SK-N-SH (cell line): ENCODE results near the gene DGKH. TPM values are rescaled to one million over a fixed set of nuclear protein-coding genes. Genes with fewer than 3 reads are reported as not detected.
"Not testable (repeated sequence)": the region's sequence is repeated elsewhere in the genome, so short reads cannot be mapped to it uniquely, and the experiment has no call there.

Source experiments
- CTCF ChIA-PET: fragments of 300-600, 350-600 bp; formaldehyde crosslinking; extraction: SDS; loops from one replicate; lab custom pipeline; 2021; lab: Yijun Ruan, JAX
- POLR2A ChIA-PET: fragments of 350-600 bp; sonication (Branson Sonifier 250); formaldehyde crosslinking; extraction: SDS; loops from one replicate; lab custom pipeline; 2020; ENCODE audit warnings: antibody characterized with exemption, inconsistent platforms; lab: Yijun Ruan, JAX
- DNase-seq: peaks from one replicate; pipeline ENCODE4 v3.0.0; 2012
- H2AFZ ChIP-seq: fragments of 200-600 bp; sonication (generic); 2 replicates; pipeline ENCODE4 v1.8.1; 2016; ENCODE audit warnings: antibody characterized with exemption, mild to moderate bottlenecking, low read depth
- H3F3A ChIP-seq: fragments of 200-600 bp; sonication (generic); replicated peaks from 2 replicates; pipeline ENCODE3; 2016; ENCODE audit warnings: antibody characterized with exemption, mild to moderate bottlenecking; ENCODE audit not compliant: insufficient read depth
- H3K27ac ChIP-seq, 2 experiments: fragments of 200-500 bp in 1 of 2; fragments of 200-600 bp in 1 of 2; sonication (Bioruptor generic) in 1 of 2; sonication (generic), shearing (Covaris generic) in 1 of 2; 2 replicates each; pipeline versions ENCODE4 v1.5.1 to v1.6.1; 2014 to 2016; ENCODE audit warnings: low read depth in 2 of 2, inconsistent platforms in 1 of 2, low read length in 1 of 2, mild to moderate bottlenecking in 1 of 2, mixed read lengths in 1 of 2
- H3K27me3 ChIP-seq: fragments of 200-600 bp; sonication (generic), shearing (Covaris generic); 2 replicates; pipeline ENCODE4 v1.6.1; 2016; ENCODE audit warnings: mixed run types; ENCODE audit not compliant: insufficient read depth
- H3K36me3 ChIP-seq, 2 experiments: fragments of 200-500 bp in 1 of 2; fragments of 200-600 bp in 1 of 2; sonication (Bioruptor generic) in 1 of 2; sonication (generic) in 1 of 2; replicated peaks in 1 of 2; 2 replicates each; pipeline versions ENCODE3 to v1.5.1; 2014 to 2016; ENCODE audit warnings: low read length in 1 of 2, mild to moderate bottlenecking in 1 of 2; ENCODE audit not compliant: insufficient read depth in 2 of 2, control insufficient read depth in 1 of 2
- H3K4me1 ChIP-seq, 2 experiments: fragments of 200-500 bp in 1 of 2; fragments of 200-600 bp in 1 of 2; sonication (Bioruptor generic) in 1 of 2; sonication (generic), shearing (Covaris generic) in 1 of 2; 2 replicates each; pipeline versions ENCODE4 v1.5.1 to v1.6.1; 2014 to 2016; ENCODE audit warnings: low read depth in 1 of 2, low read length in 1 of 2, mixed run types in 1 of 2; ENCODE audit not compliant: insufficient read depth in 2 of 2, control insufficient read depth in 1 of 2
- H3K4me2 ChIP-seq: fragments of 200-600 bp; sonication (generic), shearing (Covaris generic); 2 replicates; pipeline ENCODE4 v1.6.1; 2017; ENCODE audit warnings: mixed run types
- H3K4me3 ChIP-seq, 2 experiments: fragments of 200-500 bp in 1 of 2; fragments of 200-600 bp in 1 of 2; sonication (Bioruptor generic) in 1 of 2; sonication (generic), shearing (Covaris generic) in 1 of 2; 2 replicates each; pipeline versions ENCODE4 v1.5.1 to v1.8.1; 2014 to 2016; ENCODE audit warnings: low read depth in 2 of 2, inconsistent platforms in 1 of 2, low read length in 1 of 2, mild to moderate bottlenecking in 1 of 2, mixed read lengths in 1 of 2, moderate library complexity in 1 of 2
- H3K79me2 ChIP-seq: fragments of 200-600 bp; sonication (generic); 2 replicates; pipeline ENCODE4 v1.8.1; 2017; ENCODE audit warnings: mild to moderate bottlenecking; ENCODE audit not compliant: insufficient read depth
- H3K9ac ChIP-seq: fragments of 200-600 bp; sonication (generic); 2 replicates; pipeline ENCODE4 v1.6.1; 2017; ENCODE audit warnings: mixed run types
- H3K9me2 ChIP-seq: fragments of 200-600 bp; sonication (generic); 2 replicates; pipeline ENCODE4 v1.6.1; 2017; ENCODE audit warnings: mixed run types
- H3K9me3 ChIP-seq: fragments of 200-600 bp; sonication (generic); 2 replicates; pipeline ENCODE4 v1.6.1; 2017; ENCODE audit warnings: mixed run types, mild to moderate bottlenecking, moderate library complexity
- H4K20me1 ChIP-seq: fragments of 200-600 bp; sonication (generic); 2 replicates; pipeline ENCODE4 v1.6.1; 2017; ENCODE audit warnings: mild to moderate bottlenecking, mixed run types; ENCODE audit not compliant: insufficient read depth
- CHD2 ChIP-seq: fragments of 150-350 bp; IDR thresholded peaks from 2 replicates; pipeline ENCODE4 v1.6.1; 2018; ENCODE audit warnings: low read length; ENCODE audit not compliant: partially characterized antibody
- CTCF ChIP-seq: fragments of 200-600 bp; sonication (generic); IDR thresholded peaks from 2 replicates; pipeline ENCODE4 v1.6.1; 2017; ENCODE audit warnings: antibody characterized with exemption, mild to moderate bottlenecking, moderate library complexity
- JUND ChIP-seq: IDR thresholded peaks from 2 replicates; pipeline ENCODE4 v1.4.0; 2012
- MAX ChIP-seq: IDR thresholded peaks from 2 replicates; pipeline ENCODE4 v1.4.0; 2012; ENCODE audit warnings: low read depth
- MXI1 ChIP-seq: IDR thresholded peaks from 2 replicates; pipeline ENCODE4 v1.6.1; 2012; ENCODE audit warnings: mild to moderate bottlenecking, low read depth, low read length, improper control_type of control experiment
- RCOR1 ChIP-seq: fragments of 150-350 bp; IDR thresholded peaks from 2 replicates; pipeline ENCODE4 v1.6.1; 2017; ENCODE audit warnings: antibody characterized with exemption, low read length
- TEAD4 ChIP-seq: IDR thresholded peaks from 2 replicates; pipeline ENCODE4 v1.4.0; 2012; ENCODE audit warnings: mild to moderate bottlenecking, borderline replicate concordance; ENCODE audit not compliant: insufficient read depth
- USF2 ChIP-seq: fragments of 150-350 bp; IDR thresholded peaks from 2 replicates; pipeline ENCODE4 v1.6.1; 2017; ENCODE audit warnings: antibody characterized with exemption, low read length, low read depth, borderline replicate concordance
- YY1 ChIP-seq: IDR thresholded peaks from 2 replicates; pipeline ENCODE4 v1.4.0; 2012; ENCODE audit warnings: low read depth, mild to moderate bottlenecking
- ZBTB33 ChIP-seq: IDR thresholded peaks from 2 replicates; pipeline ENCODE4 v1.4.0; 2012; ENCODE audit warnings: low read depth, borderline replicate concordance
- WGBS: methylation state at CpG from one replicate; pipeline ENCODE4 v1.1.6; 2017; ENCODE audit warnings: low lambda C conversion rate; 5-methylcytosine and 5-hydroxymethylcytosine counted together
- polyA plus RNA-seq, 3 experiments: library from polyadenylated mRNA; depleted of rRNA; stranded (reverse); fragments of >200 nt; gene quantifications; 2 replicates each; pipeline ENCODE4 v1.2.3, GENCODE V29; 2012
- TF ChIP-seq, protein P1 (sequence below): IDR thresholded peaks from 2 replicates; pipeline ENCODE4; 2012

DGKH gene
- polyA plus RNA-seq, 1 of the 3 experiments (the other 2 are of a cell fraction): 2.5 TPM

GRCh38 chr13:42155251-42155650, 106.8 kb downstream of the DGKH start:
- Histone ChIP-seq H3K9ac (no peak overlapping the region), H4K20me1 (no peaks in the 10 kb centered on the region; the same call in 1 of the 2 replicates), H3K27me3 (no peaks in the 10 kb centered on the region), H3K27ac (no peak overlapping the region), H3K4me1 (peaks cover 4 to 15% of the 10 kb centered on the region in 2 experiments; a peak in 2 of 4 replicates), H3F3A (no peaks in the 10 kb centered on the region), H3K79me2 (no peaks in the 10 kb centered on the region), H3K36me3 (peaks cover 18 to 35% of the 10 kb centered on the region in 2 experiments), H3K4me2 (no peak overlapping the region), H2AFZ (no peak overlapping the region), H3K4me3 (no peak overlapping the region), H3K9me3 (no peaks in the 10 kb centered on the region), H3K9me2 (no peaks in the 10 kb centered on the region)
- POLR2A ChIA-PET: no interaction called here
- no peak for DNase-seq
- whole genome bisulfite sequencing: 96% methylated on average over 3 of the region's 3 CpGs
- CTCF ChIA-PET: no interaction called here
- no peak for TF ChIP-seq MXI1
- no peak for TF ChIP-seq RCOR1
- no peak for TF ChIP-seq CHD2
- TF ChIP-seq MAX: no peak
- TF ChIP-seq TEAD4: no peak
- no peak for TF ChIP-seq YY1
- TF ChIP-seq USF2: no peak
- TF ChIP-seq, protein P1, sequence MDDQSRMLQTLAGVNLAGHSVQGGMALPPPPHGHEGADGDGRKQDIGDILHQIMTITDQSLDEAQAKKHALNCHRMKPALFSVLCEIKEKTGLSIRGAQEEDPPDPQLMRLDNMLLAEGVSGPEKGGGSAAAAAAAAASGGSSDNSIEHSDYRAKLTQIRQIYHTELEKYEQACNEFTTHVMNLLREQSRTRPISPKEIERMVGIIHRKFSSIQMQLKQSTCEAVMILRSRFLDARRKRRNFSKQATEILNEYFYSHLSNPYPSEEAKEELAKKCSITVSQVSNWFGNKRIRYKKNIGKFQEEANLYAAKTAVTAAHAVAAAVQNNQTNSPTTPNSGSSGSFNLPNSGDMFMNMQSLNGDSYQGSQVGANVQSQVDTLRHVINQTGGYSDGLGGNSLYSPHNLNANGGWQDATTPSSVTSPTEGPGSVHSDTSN: no peak
- no peak for TF ChIP-seq CTCF
- no peak for TF ChIP-seq JUND
- TF ChIP-seq ZBTB33: no peak

- H3K9me3 ChIP-seq, H3F3A ChIP-seq, H3K4me1 ChIP-seq, H3K79me2 ChIP-seq, H3K9ac ChIP-seq, H3K27ac ChIP-seq, H2AFZ ChIP-seq, POLR2A ChIA-PET, H3K4me2 ChIP-seq, H4K20me1 ChIP-seq, H3K4me3 ChIP-seq, H3K27me3 ChIP-seq, DNase-seq, H3K9me2 ChIP-seq: not testable (repeated sequence)
- H3K36me3 ChIP-seq: peaks cover 34 to 51% of the 10 kb centered on the region in 2 experiments
- CTCF ChIA-PET: interaction anchor here (1.3 kb wide), 1 partner anchor 495 kb away, joined by 3 read pairs; no protein-coding TSS in a partner anchor
- WGBS: 73% methylated on average over 2 of the region's 2 CpGs
Measured at GRCh38 chr13:42163338-42163737, 114.9 kb downstream of the DGKH start.

DNA sequence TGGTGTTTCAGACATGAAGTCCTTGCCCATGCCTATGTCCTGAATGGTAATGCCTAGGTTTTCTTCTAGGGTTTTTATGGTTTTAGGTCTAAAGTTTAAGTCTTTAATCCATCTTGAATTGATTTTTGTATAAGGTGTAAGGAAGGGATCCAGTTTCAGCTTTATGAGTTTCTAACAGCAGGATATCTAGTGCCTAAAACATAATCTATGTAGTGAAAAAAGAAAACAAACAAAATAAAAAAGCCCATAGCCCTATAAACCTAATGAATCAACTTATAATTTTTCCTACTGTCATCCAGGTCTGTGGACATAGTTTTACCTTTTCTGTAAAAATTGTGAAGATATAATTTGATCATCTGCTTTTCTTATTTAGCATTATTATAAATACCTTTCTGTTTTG, 115.5 kb downstream of the DGKH start:
- H4K20me1 ChIP-seq, H3K27me3 ChIP-seq, H2AFZ ChIP-seq, POLR2A ChIA-PET, H3K4me3 ChIP-seq, H3K4me2 ChIP-seq, H3F3A ChIP-seq, H3K9me2 ChIP-seq, H3K4me1 ChIP-seq, H3K9me3 ChIP-seq, H3K9ac ChIP-seq, H3K79me2 ChIP-seq, DNase-seq, H3K27ac ChIP-seq: not testable (repeated sequence)
- CTCF ChIA-PET: interaction anchor here (1.3 kb wide), 1 partner anchor 496 kb away, joined by 3 read pairs; no protein-coding TSS in a partner anchor
- H3K36me3 ChIP-seq: peaks cover 38 to 53% of the 10 kb centered on the region in 2 experiments
